ENCODE data around the gene ATP10B.

Gene ATP10B

GRCh38 chr5:160525471-160526261, 326.3 kb downstream of the ATP10B start:
- H3K9me3 ChIP-seq (ENCODE audit: control insufficient read depth, insufficient read depth, low read depth, low read length): no peaks in the 10 kb centered on the region
- H3K4me1 ChIP-seq (ENCODE audit: control insufficient read depth, insufficient read depth, low read length): no peaks in the 10 kb centered on the region
- no peak for TF ChIP-seq OSR2 (tag by site-specific recombination; IDR thresholded peaks at IDR 0.05)
- TF ChIP-seq ZBTB20 (tag by site-specific recombination; IDR thresholded peaks at IDR 0.05): no peak
- TF ChIP-seq, protein P1, sequence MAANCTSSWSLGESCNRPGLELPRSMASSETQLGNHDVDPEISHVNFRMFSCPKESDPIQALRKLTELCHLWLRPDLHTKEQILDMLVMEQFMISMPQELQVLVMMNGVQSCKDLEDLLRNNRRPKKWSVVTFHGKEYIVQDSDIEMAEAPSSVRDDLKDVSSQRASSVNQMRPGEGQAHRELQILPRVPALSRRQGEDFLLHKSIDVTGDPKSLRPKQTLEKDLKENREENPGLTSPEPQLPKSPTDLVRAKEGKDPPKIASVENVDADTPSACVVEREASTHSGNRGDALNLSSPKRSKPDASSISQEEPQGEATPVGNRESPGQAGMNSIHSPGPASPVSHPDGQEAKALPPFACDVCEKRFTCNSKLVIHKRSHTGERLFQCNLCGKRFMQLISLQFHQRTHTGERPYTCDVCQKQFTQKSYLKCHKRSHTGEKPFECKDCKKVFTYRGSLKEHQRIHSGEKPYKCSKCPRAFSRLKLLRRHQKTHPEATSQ (tag by site-specific recombination; IDR thresholded peaks at IDR 0.05): no peak
- no peak for TF ChIP-seq ZNF148 (tag by site-specific recombination; IDR thresholded peaks at IDR 0.05; ENCODE audit: borderline replicate concordance)
- TF ChIP-seq ZNF488 (tag by site-specific recombination; IDR thresholded peaks at IDR 0.05): no peak
- no peak for TF ChIP-seq ZNF133 (tag by site-specific recombination; IDR thresholded peaks at IDR 0.05)
- TF ChIP-seq ZNF639 (tag by site-specific recombination; IDR thresholded peaks at IDR 0.05): no peak
- TF ChIP-seq ZNF830 (tag by site-specific recombination; IDR thresholded peaks at IDR 0.05; ENCODE audit: low read depth): no peak
- TF ChIP-seq, protein P2, sequence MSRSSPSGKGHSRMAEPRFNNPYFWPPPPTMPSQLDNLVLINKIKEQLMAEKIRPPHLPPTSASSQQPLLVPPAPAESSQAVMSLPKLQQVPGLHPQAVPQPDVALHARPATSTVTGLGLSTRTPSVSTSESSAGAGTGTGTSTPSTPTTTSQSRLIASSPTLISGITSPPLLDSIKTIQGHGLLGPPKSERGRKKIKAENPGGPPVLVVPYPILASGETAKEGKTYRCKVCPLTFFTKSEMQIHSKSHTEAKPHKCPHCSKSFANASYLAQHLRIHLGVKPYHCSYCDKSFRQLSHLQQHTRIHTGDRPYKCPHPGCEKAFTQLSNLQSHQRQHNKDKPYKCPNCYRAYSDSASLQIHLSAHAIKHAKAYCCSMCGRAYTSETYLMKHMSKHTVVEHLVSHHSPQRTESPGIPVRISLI (tag by site-specific recombination; IDR thresholded peaks at IDR 0.05): no peak
- TF ChIP-seq ZSCAN23 (tag by site-specific recombination; IDR thresholded peaks at IDR 0.05): no peak
- TF ChIP-seq, protein P3, sequence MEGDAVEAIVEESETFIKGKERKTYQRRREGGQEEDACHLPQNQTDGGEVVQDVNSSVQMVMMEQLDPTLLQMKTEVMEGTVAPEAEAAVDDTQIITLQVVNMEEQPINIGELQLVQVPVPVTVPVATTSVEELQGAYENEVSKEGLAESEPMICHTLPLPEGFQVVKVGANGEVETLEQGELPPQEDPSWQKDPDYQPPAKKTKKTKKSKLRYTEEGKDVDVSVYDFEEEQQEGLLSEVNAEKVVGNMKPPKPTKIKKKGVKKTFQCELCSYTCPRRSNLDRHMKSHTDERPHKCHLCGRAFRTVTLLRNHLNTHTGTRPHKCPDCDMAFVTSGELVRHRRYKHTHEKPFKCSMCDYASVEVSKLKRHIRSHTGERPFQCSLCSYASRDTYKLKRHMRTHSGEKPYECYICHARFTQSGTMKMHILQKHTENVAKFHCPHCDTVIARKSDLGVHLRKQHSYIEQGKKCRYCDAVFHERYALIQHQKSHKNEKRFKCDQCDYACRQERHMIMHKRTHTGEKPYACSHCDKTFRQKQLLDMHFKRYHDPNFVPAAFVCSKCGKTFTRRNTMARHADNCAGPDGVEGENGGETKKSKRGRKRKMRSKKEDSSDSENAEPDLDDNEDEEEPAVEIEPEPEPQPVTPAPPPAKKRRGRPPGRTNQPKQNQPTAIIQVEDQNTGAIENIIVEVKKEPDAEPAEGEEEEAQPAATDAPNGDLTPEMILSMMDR (tag by site-specific recombination; IDR thresholded peaks at IDR 0.05): no peak
- TF ChIP-seq, protein P4, sequence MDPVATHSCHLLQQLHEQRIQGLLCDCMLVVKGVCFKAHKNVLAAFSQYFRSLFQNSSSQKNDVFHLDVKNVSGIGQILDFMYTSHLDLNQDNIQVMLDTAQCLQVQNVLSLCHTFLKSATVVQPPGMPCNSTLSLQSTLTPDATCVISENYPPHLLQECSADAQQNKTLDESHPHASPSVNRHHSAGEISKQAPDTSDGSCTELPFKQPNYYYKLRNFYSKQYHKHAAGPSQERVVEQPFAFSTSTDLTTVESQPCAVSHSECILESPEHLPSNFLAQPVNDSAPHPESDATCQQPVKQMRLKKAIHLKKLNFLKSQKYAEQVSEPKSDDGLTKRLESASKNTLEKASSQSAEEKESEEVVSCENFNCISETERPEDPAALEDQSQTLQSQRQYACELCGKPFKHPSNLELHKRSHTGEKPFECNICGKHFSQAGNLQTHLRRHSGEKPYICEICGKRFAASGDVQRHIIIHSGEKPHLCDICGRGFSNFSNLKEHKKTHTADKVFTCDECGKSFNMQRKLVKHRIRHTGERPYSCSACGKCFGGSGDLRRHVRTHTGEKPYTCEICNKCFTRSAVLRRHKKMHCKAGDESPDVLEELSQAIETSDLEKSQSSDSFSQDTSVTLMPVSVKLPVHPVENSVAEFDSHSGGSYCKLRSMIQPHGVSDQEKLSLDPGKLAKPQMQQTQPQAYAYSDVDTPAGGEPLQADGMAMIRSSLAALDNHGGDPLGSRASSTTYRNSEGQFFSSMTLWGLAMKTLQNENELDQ (tag by site-specific recombination; IDR thresholded peaks at IDR 0.05; ENCODE audit: low read depth): no peak
- TF ChIP-seq ZBTB6 (tag by site-specific recombination; IDR thresholded peaks at IDR 0.05): no peak
- TF ChIP-seq ZNF629 (tag by site-specific recombination; IDR thresholded peaks at IDR 0.05): no peak
- no peak for TF ChIP-seq GLIS2 (tag by site-specific recombination; IDR thresholded peaks at IDR 0.05)
- no peak for TF ChIP-seq ZBTB26 (tag by site-specific recombination; optimal IDR thresholded peaks at IDR 0.05)
- POLR2A ChIA-PET: no interaction called here
- H3K4me3 ChIP-seq (ENCODE audit: low read depth, low read length): no peak overlapping the region
- no peak overlapping the region for H3K27ac ChIP-seq (ENCODE audit: extremely low read depth, low read depth, low read length)
- H3K36me3 ChIP-seq (ENCODE audit: control insufficient read depth in 2 of 2, insufficient read depth in 1 of 2, low read length in 2 of 2): no peaks in the 10 kb centered on the region
- CTCF ChIA-PET: interaction anchor here (0.6 to 2.0 kb wide), 2 partner anchors 10 to 16 kb away, joined by 7 to 10 read pairs; no protein-coding TSS in a partner anchor

Data from HEK293 (cell line).